HL-60 (cell line): ENCODE measurements around the gene PPP1R17.

ENCODE experiments used
- CTCF ChIP-seq: IDR thresholded peaks from one replicate; pipeline ENCODE4 v1.5.1; 2011; ENCODE audit warnings: low read length, control low read depth, inconsistent platforms; ENCODE audit not compliant: insufficient read depth
- GABPA ChIP-seq: IDR thresholded peaks from 2 replicates; pipeline ENCODE4 v1.6.1; 2012; ENCODE audit warnings: low read depth
- POLR2AphosphoS5 ChIP-seq: IDR thresholded peaks from 2 replicates; pipeline ENCODE4 v1.6.1; 2012; ENCODE audit warnings: low read depth
- REST ChIP-seq: IDR thresholded peaks from 2 replicates; pipeline ENCODE4 v1.6.1; 2012; ENCODE audit warnings: low read depth; ENCODE audit not compliant: insufficient replicate concordance
- SPI1 ChIP-seq: IDR thresholded peaks from 2 replicates; pipeline ENCODE4 v1.6.1; 2012; ENCODE audit warnings: low read depth, mild to moderate bottlenecking, borderline replicate concordance

GRCh38 chr7:31648288-31648687, 38.7 kb upstream of the PPP1R17 start:
- no peak for TF ChIP-seq REST
- no peak for TF ChIP-seq CTCF
- TF ChIP-seq POLR2AphosphoS5 = no peak
- TF ChIP-seq SPI1 = no peak
- no peak for TF ChIP-seq GABPA
